GM19324 (cell line): ENCODE results near the gene EXOC4.

Experiments used
- ATAC-seq: cut with Tn5 transposase; IDR thresholded peaks from one replicate; pipeline ENCODE4 v1.9.1; 2021; ENCODE audit warnings: mild to moderate bottlenecking, moderate library complexity; ENCODE audit not compliant: unreplicated experiment, low FRiP score

Gene EXOC4

GRCh38 chr7:134031835-134032617 is 779.1 kb downstream of the EXOC4 start:
- ATAC-seq = no peak

DNA sequence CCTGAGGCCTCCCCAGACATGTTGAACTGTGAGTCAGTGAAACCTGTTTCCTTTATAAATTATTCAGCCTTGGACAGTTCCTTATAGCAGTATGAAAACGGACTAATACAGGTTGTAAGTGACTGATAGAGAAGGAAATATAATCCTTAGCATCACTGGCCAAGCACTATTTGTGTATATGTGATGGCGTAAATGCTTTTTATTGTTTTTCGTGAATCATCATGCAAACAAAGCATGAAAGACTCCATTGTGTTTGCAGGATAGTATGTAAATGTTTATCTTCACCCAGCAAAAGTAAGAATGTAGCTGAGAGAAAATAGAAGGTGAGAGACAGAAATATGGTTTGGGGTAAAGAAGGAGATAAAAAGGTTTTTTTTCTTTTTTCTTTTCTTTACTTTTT is 781.8 kb downstream of the EXOC4 start:
- no peak for ATAC-seq

GRCh38 chr7:134037991-134038390 is 785.1 kb downstream of the EXOC4 start:
- ATAC-seq = no peak

DNA sequence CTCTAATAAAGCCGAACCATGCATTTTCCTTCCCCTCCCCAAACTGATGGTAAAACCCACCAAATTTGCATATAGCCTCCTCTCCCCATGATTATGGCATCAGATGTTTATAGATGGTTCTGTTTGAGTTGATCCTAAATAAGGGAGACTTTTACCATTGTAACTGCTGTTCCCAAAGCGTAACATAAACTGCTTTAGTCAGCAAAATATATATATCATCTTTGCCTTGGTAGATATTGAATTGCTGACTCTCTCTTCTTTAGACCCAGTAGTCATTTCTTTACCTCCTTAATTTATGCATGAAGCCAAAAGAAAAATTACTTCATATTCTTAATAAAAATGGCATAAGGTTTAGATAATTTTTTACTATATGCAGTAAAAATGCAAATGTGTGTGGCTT is 788.1 kb downstream of the EXOC4 start:
- no peak for ATAC-seq

DNA sequence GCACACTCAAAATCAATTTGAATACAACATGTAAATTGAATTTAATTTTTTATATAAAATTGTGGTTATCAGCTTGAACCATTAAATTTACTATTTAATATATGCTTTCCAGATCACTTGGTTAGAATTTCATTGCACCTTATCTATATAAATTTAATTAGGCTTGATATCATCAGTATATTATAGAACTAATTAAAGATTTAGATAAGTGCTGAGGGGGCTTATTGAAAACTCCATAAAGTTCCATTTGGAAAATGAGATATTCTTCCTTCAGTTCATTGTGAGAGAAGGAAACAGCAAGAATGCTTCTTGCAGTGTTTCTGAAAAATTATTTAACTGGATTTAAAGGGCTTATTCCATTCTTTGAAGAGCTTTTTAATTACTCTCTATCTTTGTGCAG is 788.6 kb downstream of the EXOC4 start:
- no peak for ATAC-seq

DNA sequence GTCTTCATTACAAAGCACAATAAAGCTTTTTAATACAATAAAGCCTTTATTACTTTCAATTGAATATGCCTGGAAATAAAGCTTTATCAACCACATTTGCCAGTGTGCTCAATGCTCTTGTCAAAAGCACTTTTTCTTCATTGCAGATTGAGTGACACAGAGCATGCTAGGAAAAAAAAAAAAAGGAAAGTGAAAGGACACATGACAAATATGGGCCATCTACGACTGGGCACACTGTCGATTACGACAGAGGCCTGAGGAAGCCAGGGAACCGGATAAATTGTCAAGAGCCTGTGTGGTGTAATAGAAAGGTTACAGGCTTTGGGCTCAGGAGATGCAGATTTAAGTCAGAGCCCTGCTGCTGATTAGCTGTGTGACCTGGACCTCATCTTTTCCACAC is 789.4 kb downstream of the EXOC4 start:
- ATAC-seq = no peak

GRCh38 chr7:134044682-134045081 is 791.8 kb downstream of the EXOC4 start:
- ATAC-seq = no peak

DNA sequence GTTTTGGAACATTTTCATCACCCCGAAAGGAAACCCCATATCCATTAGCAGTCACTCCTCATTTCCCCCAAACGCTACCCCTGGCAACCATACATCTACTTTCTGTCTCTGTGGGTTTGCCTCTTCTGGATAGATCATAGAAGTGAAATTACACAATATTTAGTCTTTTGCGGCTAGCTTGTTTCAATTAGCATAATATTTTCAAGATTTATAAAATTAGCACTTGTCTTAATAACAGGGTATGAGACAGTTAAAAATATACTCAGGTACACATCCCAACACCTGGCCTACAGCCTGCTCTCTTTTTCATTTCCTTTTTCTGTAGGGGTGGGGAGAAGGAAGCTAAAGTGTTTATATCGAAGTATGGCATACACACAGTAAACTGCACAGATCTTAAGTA is 792.8 kb downstream of the EXOC4 start:
- ATAC-seq = no peak

DNA sequence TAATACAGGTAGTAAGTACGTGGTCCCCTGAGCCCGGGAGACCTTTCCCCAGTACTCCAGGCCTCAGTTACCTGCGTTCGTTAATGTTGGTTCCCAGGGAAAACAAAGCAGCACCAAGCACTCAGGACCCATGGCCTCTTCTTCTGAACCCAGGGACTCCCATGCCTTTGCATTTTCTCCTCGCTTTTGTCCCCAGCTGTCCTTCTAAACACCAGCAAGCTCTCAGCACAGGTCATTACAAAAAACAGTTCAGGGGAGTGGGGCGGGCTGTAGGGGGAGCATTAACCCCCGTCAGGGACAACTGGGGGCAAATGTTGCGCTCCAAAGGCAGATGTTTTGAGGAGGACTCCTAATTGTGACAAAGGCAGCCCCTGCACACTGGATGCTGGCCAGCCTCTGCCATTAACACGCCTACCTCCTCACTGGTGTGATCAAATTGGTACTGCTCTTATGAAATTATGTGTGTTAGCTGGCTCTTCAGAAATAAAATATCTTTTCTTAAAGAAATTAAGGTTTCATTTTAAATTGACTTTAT is 793.8 kb downstream of the EXOC4 start:
- no peak for ATAC-seq

GRCh38 chr7:134047675-134048074 is 794.8 kb downstream of the EXOC4 start:
- no peak for ATAC-seq

DNA sequence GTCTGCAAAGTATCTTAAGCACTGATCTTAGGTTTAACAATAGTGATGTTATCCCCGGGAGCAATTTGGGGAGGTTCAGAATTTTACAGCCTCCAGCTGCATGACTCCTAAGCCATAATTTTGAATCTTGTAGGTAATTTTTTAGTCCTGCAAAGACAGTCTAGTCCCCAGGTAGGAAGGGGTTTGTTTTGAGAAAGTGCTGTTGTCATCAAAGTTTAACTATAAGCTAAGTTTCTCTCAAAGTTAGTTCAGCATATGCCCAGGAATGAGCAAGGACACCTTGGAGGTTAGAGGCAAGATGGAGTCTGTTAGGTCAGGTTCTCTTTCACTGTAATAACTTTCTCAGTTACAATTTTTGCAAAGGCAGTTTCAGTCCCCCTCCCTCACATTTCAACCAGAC is 795.3 kb downstream of the EXOC4 start:
- no peak for ATAC-seq

GRCh38 chr7:134051020-134051419 is 798.1 kb downstream of the EXOC4 start:
- ATAC-seq = no peak

DNA sequence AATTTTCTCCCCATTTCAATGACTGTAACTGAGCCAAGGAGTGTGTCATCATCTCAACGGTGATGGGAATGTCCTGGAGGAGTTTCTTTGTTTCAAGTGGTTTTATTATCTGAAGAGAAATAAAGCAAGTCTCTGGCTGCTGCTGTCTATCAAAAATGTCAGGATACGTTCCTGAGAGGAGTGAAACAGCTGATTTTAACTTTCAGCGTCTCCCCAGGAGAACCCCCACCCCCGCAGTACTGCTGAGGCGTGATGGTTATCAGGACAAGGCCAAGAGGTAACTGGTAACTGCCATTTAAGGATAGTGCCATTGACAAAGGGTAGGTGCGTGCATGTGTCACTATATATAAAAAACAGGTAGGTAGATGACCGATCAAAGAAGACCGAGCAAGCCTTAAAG is 803.9 kb downstream of the EXOC4 start:
- no peak for ATAC-seq

GRCh38 chr7:134058521-134058920 is 805.6 kb downstream of the EXOC4 start:
- ATAC-seq = no peak

DNA sequence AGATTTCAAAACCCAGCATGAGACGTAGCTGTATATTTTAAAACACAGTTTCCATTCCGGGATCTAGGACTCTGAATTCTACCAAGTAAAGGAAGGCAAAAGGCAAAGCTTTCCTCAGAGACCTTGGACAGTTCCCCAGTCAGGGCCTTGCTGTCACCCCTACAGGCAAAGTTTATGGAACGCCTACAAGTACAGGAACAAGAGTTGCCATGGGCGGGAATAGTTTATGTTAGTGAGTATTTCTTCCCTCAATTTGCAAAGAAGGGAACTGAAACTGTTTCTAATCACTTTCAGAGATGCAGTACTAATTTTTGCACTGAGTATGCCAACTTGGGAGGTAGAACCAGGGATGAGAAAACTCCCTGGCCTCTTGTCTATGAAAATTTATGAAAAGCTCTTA is 806.1 kb downstream of the EXOC4 start:
- ATAC-seq = no peak

- no peak for ATAC-seq
Observed at GRCh38 chr7:134059921-134060320, 807.0 kb downstream of the EXOC4 start.

GRCh38 chr7:134060874-134061273 is 808.0 kb downstream of the EXOC4 start:
- ATAC-seq = no peak

GRCh38 chr7:134062460-134062859 is 809.6 kb downstream of the EXOC4 start:
- ATAC-seq = no peak

DNA sequence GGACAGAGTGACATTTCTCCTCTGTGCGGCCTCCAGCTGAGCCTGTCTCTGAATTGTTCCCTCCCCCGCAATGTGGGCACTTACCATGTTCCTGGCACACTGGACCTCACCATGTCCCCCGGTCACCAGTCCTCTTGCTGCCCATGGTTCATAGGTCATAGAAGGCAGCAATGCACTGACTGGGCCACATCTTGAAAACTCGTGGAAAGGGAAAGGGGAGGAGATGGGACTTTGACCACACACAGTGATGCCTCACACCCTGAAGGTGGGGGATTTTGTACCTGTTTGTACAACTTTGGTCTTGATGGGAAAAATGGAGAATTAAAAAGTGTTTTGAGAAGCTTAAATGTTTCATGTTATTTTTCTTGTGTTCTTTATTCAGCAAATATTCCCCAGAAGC is 812.5 kb downstream of the EXOC4 start:
- no peak for ATAC-seq

DNA sequence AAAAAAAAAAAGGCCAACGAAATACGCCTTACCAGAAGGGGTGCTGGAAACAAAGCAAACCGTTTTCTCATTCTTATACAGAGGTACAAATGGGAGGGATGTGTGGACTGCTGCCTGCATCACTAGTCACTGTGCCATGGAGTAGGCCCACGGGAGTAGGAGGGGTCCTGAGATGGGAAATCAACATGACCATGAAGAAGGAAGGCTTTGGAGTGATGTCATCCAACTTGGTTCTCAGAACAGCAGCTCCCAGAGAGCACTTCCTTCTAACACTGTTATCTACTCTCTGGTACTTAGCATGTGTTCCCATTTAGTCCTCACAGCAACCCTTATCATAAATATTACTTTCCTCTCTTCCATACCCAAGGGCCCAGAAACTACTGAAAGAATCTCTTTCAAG is 814.3 kb downstream of the EXOC4 start:
- ATAC-seq = no peak

DNA sequence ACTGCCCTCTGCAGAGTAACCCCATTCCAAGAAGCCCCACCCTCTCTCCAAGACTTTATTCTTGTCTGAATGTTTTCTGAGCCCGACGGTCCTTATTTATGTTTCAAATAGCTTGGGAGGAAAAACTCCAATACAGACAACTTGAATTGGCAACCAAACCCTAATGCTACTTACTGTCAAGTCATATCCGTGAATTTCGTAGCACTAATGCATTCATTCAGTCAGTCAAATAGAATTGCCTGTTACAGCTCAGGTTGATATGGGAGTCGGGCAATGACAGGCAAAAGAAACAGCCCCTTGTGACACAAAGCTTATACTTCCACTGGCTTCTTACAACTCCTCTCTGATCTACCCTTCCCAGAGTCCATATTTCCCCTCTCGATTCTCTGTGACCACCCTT is 815.8 kb downstream of the EXOC4 start:
- no peak for ATAC-seq

DNA sequence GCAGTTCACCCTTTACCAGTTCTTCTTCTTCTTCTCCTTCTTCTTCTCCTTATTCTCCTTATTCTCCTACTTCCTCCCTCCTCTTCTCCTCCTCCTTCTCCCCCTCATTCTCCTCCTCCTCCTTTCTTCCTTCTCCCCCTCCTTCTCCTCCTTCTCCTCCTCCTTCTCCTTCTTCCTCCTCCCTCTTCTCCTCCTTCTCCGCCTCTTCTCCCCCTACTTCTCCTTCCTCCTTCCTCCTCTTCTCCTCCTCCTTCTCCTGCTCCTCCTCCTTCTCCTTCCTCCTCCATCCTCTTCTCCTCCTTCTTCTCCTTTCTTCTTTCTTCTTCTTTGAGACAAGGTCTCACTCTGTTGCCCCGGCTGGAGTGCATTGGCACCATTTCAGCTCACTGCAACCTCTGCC is 816.3 kb downstream of the EXOC4 start:
- no peak for ATAC-seq

- no peak for ATAC-seq
Observed at GRCh38 chr7:134070673-134071072, 817.8 kb downstream of the EXOC4 start.
